ENCODE data around the gene MXI1. TPM values are rescaled to one million over a fixed set of nuclear protein-coding genes. Genes with fewer than 3 reads are reported as not detected.

Gene MXI1
- polyA plus RNA-seq, 1 donor = 25.3 TPM

DNA sequence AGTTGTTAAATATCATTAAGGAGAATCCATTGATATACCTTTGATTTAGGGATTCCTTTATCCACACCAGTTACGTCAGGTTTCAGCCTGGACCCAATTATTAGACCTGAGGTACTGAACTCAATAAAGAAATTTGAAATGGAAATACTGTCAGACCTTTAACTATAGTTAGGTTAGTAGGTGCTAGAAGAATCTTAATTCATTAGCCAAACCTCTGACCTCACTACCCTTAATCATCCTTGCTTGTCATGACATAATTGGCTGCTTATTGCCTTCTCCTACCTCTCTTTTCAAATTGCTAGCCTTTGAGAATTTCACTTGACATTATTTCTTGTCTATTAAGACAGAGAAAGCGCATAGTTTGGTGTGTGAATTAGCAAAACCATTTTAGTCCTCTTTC is 70.2 kb downstream of the MXI1 start:
- no peak for DNase-seq

DNA sequence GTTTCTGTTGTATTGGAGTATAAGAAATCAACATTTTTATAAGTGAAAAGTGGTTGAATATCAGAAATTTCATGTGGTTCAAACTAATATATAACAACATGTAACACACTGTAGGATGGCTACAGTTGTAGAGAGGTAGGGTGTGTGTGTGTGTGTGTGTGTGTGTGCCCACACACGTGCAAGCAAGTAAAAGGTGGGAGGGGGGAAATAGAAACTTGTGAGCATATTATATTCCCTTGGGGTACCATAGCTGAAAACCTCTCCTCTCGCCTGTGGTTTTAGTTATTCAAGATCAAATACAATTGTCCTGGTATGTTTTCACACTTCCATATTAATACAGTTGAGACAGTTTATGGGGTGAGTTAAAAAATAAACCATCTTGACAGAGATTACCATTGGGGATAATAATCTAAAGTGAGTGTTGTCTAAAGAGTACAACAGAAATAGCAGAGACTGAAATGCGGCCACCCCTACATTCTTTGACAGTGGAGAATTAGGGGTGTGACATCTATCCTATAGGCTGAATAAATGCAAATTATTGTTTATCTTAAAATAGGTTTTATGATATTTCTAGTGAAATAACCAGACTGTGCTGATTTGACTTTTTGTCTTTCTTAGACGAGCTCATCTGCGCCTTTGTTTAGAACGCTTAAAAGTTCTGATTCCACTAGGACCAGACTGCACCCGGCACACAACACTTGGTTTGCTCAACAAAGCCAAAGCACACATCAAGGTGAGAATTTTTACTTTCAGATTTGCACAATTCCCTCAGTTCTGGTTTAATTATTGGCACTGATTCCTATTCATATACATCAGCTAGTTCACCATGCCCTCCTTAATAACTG is 71.4 kb downstream of the MXI1 start:
- DNase-seq = no peak

DNA sequence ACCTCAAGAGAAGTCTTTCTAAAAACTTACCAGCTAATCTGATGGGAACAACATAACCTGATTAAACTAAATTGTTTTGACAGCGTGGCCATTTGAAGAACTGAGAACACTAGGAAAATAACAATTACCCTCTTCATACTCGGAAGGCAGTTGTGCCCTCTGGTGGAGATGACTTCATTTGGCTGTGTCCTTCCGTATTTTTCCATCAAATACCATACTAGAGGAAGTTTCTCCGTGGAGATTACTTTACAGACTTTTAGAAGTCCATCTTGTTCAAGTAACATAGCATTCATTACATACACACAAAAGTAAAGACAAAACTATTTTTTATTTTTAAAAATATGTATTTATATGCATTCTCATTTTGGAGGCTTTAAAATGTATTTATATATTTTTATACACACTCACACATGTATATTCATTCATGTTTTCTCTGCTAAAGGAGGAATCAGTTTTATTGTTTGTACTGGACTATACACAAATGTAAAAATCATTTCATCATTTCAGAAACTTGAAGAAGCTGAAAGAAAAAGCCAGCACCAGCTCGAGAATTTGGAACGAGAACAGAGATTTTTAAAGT is 72.1 kb downstream of the MXI1 start:
- peak; percentile 65 for DNase-seq

DNA sequence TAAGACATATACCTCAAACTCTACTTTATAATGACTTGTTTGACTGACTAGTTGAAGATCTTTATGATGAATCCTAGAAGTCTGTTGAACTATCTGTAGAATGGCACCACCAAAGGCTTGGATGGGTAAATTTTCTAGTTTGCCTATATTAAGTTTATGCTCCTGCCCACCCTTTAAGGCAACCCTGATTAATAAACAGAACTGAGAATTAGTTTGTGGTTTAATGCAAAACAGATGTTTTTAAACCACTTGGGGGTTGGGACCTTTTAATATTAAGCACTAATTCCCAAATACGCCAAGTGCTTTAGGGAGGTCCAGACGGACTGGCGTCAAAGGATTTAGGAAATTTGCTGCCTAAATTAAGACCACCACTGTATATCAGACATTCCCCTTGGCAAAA is 76.9 kb downstream of the MXI1 start:
- no peak for DNase-seq

DNA sequence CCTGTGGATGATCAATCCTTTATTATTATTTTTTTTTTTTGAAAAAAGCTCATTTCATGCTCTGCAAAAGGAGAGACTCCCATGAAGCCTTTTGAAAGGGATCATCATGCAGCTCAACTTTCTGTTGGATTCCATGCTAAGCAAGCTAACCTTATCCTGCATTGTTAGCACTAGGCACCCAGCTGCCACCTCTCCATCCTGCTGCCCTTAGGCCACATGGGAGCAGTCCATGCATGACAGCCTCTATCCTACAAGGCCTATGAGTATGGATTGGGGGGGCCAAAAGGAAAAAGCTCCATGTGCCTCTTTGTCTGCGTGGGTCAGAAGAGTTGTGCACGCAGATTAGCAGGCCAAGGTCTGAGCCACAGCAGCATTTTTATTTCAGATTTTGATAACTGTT is 78.1 kb downstream of the MXI1 start:
- no peak for DNase-seq

DNA sequence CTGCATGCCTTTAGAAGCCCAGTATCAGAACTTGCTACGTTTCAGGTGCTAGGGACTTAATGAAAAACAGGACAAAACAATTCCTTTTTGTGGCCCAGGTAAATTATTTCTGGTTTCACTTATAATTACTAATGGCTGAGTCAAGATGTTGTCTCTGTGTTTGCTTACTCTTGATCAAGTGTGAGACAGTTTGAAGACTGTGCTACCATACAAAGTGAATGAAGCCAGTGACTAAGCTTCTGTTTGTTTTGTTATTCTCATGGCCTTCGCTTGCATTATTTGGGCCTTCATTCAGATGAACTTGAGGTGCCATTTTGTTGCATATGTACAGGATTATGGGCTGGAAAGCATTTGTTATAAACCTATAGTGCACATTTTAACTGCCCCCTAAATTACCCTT is 79.4 kb downstream of the MXI1 start:
- no peak for DNase-seq

DNA sequence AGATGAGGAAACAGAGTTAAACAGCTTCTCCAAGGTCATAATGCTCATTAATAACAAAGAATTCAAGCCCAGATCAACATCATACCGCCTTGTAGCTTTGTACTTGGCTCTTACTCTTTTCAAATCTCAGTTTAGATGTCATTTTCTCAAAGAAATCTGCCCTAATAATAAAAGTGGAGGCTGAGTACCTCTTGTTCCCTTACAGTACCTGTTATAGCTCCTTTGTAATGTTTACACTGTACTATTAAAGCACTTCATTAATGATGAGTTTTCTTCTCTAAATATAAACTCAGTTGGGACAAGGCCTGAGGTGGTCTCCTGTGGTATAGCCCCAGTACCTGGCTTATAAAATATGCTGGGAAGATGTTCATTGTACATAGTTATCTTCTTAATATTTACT is 89.6 kb downstream of the MXI1 start:
- DNase-seq = no peak

DNA sequence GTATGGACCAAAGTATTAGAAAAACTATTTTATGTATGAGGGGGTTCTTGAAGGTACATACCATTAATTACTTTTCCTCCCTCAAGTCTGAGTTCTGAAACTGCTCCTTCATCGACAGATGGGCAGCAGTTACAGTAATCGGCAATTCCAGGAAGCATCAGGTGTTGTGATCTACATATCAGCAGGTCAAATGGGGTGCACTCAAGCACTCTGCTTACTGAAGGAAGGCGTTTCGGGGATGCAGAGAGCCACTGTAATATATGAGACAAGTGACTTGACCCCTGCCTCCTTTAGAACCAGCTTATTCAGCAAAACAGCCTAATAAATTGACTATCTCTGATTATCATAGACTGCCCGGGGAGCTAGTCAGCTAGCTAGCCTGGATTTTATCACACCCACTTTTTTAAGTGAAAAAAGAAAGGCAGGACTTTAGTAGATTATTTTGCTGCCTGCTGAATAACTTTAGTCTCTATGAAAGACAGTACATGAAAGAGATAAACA is 93.1 kb downstream of the MXI1 start:
- DNase-seq = no peak

DNA sequence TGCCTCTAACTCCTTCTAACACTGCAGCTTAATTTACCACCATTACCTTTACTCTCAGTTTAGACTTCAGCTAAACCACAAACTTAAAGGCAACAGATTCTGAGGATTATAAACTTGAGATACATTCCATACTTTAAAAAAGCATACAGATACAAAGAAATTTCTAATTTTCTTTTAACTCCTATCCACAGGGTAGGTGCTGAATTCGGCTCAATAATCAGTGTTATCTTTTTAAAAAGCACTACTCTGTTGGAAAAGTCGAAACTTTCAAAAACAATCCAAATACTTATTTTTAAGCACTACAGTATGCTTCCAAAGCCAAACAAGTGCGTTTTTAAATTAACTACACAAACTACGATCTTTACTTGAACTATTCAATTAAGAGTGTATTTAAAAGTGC is 96.3 kb downstream of the MXI1 start:
- DNase-seq = no peak

DNA sequence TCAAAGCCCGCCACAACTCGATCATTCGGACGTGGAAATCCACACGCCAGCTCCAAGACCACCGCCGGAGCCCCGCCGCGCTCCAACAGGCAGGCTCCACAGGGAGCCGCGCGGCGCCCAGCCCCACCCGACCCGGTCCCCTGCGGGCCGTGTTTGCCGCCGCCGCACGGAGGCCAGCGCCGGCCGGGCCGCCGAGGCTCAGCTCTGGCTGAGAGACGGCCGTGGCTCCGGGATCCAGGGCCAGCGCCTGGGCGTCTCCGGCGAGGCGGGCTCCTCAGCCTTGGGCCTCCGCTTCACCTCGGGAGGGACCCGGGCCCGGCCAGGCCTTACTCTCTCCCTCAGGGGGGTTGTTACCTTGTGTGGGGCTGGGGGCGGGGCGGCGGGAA is 97.0 kb downstream of the MXI1 start:
- DNase-seq = no peak

DNA sequence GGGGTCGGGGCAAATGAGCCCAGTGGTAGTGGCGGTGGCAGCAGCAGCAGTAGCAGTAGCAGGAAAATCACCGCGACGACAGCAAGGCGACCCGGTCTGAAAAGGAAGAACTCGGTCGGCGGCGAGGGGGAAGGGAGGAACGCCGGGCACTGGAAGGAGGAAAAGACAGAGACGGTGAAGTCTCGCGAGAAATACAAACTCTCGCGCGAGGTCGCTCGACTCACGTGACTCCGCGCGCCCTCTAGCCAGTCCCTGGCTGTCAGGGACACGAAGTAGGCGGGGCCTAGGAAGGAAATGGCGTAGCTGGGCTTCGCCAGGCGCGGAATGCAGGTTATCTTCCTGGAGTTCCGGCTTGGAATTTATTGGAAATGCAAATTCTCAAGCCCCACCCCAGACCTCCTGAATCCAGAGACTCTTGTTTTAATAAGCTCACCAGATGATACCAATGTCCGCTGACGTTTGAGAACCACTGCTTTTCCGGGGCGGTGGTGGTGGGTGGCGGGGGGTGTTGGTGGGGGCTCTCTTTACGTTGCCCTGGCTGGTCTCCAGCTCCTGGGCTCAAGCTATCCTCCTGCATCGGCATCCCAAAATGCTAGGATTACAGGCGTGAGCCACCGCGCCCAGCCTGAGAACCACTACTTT is 97.5 kb downstream of the MXI1 start, which contains the start of gene SMNDC1:
TSS of gene SMNDC1 (minus strand) at position 141 of the 642 bp plus-strand sequence. CDS start 1,333 bp downstream, outside the sequence.
- peak; percentile 99 for DNase-seq

DNA sequence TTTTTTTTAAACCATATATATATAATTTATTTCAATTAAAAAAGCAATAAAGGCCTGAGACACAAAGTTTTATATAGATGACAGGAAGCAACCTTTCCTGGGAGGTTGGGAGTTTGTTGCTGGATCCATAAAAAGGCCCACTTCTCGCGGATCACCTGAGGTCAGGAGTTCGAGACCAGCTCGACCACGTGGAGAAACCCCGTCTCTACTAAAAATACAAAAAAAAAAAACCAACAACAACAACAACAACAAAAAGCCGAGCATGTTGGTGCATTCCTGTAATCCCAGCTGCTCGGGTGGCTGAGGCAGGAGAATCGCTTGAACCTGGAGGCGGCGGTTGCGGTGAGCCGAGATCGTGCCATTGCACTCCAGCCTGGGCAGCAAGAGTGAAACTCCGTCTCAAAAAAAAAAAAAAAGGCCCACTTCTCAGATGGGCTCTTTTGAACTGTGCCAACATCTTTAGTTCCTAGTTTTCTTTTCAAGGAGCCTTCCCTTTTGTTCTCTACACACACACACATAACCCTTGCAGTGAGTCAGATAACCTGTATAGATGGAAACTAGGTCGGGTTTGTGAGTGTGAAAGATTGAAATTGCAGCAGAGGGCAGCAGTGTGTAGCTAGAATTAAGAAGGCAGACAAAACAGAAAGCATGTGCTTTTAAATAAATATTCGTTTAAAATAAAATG is 98.5 kb downstream of the MXI1 start:
- peak; percentile 55 for DNase-seq

DNA sequence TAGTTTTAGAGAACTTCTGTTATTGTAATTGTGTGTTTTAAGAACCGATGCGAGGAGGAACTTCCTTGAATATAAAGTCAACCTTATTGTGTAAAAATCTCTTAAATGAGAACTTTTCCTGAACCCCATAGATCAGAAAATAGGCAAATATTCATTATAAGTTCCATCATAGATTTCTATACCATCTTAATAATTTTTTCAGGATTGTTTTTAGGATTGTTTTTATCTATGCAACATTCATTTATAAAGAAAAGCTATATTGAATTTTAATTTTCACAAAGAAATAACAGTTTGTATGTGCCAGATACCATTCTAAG is 99.0 kb downstream of the MXI1 start:
- no peak for DNase-seq

DNA sequence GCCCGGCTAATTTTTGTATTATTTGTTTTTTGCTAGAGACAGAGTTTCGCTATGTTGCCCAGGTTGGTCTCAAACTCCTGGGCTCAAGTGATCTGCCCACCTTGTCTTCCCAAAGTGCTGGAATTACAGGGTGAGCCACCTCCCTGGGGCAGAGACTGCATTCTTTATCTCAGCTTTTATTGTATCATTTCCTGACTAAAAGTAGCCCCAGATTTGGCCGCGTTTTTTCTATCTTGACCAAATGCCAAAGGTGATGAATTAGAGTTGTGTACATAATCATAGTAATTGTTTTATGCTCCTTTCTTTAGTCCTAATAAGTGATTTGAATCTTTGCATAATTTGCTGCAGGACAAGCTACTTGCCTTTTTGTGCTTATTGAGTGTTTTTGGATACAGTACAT is 100.4 kb downstream of the MXI1 start:
- DNase-seq = no peak

DNA sequence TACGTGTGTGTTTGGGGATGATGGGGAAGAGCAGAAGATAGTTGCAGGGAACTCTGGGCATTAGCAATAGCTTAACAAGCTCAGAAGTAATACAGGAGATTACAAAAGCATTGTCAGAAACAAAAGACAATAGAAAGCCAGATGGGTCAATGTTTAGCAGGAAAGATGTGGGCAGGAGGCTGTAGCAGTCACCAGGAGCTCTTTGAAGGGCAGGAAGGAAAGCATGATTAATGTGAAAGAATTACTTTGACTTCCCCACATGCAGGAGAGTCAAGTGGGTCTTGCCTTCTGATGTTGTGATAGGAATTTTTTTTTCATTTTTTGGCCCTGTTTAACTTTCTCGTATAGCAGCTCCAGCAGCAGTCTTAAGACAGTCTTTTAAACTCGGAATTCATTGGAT is 103.3 kb downstream of the MXI1 start:
- no peak for DNase-seq

DNA sequence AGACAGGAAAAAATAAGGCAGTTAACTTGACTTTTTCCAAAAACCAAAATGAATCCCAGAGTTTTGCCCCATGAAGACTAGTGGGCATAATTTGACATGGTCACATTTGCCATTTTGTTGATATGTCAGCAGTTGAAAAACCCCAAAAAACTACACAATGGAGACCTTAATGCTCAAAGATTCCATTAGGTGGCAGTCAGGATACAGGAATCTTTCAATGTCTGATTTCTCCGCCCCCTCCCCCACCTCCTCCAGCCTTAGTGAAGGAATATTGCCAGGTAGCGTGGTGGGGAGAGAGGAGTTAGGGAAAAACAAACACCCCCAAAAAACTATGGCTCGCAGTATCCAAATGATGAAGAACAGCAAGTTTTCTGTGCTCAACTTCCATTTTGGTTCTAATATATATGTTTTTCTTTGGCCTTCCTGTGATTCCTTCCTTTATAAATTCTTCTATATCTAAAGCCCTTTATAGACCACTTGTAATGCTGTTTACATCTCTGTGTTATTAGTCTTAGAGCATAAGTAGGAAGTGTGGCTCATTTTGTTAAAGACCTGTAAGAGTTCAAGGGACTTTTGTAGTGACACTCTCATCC is 104.0 kb downstream of the MXI1 start:
- DNase-seq = peak; percentile 32

DNA sequence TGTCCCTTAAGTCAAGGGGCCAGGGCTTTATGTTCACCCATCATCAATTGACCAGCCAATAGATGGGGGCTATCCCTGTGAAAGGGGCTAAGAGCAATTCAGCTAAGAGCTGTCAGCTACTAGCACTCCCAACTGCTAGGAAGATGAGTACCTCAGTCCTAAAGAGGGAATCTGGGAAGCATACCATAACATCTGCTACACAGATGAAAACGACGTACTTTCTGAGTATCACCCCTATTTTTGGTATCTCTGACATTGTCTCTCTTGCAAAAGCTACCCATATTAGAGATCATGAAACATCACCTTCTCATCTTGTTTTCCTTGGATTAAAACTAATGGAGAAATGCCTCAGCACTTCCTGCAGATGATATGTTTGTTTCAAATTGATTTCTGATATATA is 104.8 kb downstream of the MXI1 start:
- DNase-seq = no peak

DNA sequence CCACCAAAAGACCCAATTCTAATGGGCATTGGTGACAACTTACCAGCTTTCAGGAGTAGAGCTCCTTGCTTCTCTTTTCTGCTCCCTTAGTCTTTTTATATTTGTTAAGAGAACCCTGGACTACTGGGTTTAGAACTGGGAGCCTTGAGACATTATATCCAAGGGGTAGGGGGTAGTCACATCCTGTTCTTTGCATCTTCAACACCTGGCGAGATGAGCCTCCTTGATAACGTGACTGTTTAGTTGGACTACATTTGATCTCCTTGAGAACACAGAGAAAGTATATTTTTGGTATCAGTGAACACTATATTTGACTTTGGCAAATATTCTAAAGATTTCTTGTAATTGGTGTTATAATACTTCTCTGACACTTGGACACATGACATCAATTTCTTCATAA is 106.3 kb downstream of the MXI1 start:
- no peak for DNase-seq

DNA sequence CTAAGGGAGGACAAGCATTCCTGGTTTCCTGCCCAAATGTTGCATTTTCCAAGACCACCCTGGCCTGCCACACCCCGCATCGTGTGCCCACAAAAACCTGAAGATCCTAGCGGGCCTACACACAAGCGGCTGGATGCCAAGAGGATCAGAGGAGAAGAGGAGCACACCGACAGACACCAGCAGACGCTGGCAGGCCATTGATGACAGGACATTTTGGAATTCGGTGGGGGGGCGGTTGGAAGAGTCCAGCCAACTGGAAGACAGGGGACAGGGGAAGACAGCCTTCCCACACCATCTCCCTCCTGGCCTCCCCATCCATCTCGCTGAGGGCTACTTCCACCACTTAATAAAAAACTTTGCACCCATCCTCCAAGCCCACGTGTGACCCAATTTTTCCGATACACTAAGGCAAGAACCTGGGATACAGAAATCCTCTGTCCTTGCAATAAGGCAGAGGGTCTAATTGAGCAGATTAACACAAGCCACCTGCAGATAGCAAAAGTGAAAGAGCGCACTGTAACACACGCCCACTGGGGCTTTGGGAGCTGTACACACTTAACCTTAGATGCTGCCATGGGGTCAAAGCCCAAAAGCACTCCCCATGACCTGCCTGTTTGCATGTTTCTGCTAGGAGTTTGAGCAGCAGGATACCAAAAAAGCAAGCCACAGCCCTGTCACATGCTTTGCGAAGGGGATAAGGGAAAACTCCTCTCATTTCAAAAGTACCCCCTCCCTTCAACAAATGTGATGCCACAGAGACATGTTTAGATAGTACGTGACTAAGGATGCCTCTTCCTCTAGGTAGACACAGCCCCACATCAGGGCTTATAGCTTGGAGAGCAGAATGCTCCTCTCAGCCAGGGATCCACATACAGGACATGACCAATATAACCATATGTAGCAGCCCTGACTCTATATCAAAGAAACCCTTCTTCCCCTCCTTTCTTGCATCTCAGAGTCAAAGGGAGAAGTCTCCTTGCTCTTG is 110.8 kb downstream of the MXI1 start:
- no peak for DNase-seq

DNA sequence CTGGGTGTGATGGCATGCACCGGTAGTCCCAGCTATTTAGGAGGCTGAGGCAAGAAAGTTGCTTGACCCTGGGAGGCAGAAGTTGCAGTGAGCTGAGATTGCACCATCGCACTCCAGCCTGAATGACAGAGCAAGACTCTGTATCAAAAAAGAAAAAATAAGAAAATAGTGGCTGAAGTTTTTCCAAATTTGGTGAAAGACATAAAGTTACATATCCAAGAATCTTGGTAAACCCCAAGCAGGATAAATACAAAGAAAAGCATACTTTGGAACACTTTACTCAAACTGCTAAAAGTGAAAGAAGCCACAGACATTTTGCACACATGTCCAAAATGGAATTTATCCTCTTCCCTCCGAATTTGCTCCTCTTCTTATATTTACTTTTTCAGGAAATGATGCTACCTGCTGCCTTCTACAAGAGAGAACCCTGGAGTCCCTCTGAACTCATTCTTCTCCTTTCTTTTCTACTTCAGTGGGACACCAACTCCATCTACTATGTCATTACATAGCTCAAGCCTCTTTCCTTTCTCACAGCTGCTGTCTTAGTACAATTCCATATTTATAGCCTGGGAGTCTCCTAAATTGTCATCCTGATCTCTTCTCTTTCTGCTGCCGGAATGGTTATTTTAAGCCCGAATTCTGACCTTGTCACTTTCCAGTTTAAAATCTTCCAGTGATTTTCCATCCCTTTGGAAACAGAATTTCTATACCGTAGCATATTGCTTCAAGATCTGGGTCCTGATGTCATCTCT is 114.6 kb downstream of the MXI1 start:
- DNase-seq = no peak

DNA sequence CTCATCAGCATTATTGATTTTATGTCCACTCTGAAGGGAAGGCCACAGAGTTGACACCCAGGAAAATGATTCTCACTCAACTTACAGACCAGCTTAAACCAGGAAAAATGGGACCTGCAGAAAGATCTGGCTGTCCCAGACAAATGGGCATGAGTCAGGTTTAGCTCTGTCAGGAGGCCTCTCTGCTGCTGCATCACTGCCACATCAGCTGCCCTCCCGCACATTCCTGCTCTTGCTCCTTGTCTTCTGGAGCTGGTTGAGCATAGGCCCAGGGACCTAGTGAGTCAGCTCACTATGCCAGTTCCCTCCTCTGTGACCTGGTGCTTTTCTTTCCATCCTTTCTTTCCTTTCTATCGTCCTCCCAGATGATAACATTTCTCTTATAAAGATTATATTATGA is 116.1 kb downstream of the MXI1 start:
- no peak for DNase-seq
